ENCODE results near the gene ST6GAL1. TPM values are rescaled to one million over a fixed set of nuclear protein-coding genes. Genes with fewer than 3 reads are reported as not detected.
A peak's percentile ranks its signal among the peaks of the same experiment; 100 is the strongest.

The ST6GAL1 gene
- total RNA-seq (2013; cell fraction: nucleolus; rRNA removed): 750 and 754 TPM in 2 replicates
- total RNA-seq (2014; rRNA removed): 139 and 147 TPM in 2 replicates
- total RNA-seq (2014; rRNA removed; fragmentation: Illumina TruSeq; extraction: Trizol): 158 and 169 TPM in 2 replicates
- 207 and 220 TPM in 2 replicates for total RNA-seq (2021)
- 139 TPM for polyA plus RNA-seq (2011; ENCODE audit: low read depth)
- 190 and 214 TPM in 2 replicates for polyA plus RNA-seq (2011; rRNA removed)
- polyA plus RNA-seq (2011; cell fraction: cytosol; rRNA removed): 169 and 192 TPM in 2 replicates
- polyA plus RNA-seq (2011; cell fraction: nucleus; rRNA removed): 106 and 131 TPM in 2 replicates
- polyA plus RNA-seq (2012): 141 and 183 TPM in 2 replicates
- polyA plus RNA-seq (2014; fragmentation: Illumina TruSeq; extraction: Trizol): 248 and 268 TPM in 2 replicates
- 10 to 100 TPM; 74.2 to 75.0 TPM for polyA plus RNA-seq (2014; fragmentation: Nextera tagmentation; extraction: Ambion mirVana)
- polyA plus RNA-seq (2014; rRNA removed): 163 and 174 TPM in 2 replicates
- polyA plus RNA-seq (2016; fragmentation: Nextera tagmentation; extraction: Ambion mirVana): 100 to 1,000 TPM; 133 to 135 TPM
- 310 and 330 TPM in 2 replicates for polyA minus RNA-seq (2011; rRNA and poly(A)+ RNA removed)
- polyA minus RNA-seq (2011; cell fraction: cytosol; rRNA and poly(A)+ RNA removed): 80.6 and 80.9 TPM in 2 replicates
- polyA minus RNA-seq (2011; cell fraction: nucleus; rRNA and poly(A)+ RNA removed): 116 and 151 TPM in 2 replicates
- percentile 98 among the genes with signal in this experiment for Bru-seq, nascent RNA
- percentile 95 among the genes with signal in this experiment for BruChase-seq, experiment 1, labeled RNA remaining after a 6-hour chase
- BruChase-seq, experiment 2, labeled RNA remaining after a 2-hour chase: percentile 96 among the genes with signal in this experiment
- long read RNA-seq, experiment 1, full-length matches to known transcripts: 5 of 17 reads
- long read RNA-seq, experiment 1, partial matches to known transcripts: 2 of 17 reads
- long read RNA-seq, experiment 1, other reads (novel, unspliced or antisense): 10 of 17 reads
- long read RNA-seq, experiment 2, full-length matches to known transcripts: 4 of 99 reads
- long read RNA-seq, experiment 2, partial matches to known transcripts: 5 of 99 reads
- long read RNA-seq, experiment 2, other reads (novel, unspliced or antisense): 90 of 99 reads

DNA sequence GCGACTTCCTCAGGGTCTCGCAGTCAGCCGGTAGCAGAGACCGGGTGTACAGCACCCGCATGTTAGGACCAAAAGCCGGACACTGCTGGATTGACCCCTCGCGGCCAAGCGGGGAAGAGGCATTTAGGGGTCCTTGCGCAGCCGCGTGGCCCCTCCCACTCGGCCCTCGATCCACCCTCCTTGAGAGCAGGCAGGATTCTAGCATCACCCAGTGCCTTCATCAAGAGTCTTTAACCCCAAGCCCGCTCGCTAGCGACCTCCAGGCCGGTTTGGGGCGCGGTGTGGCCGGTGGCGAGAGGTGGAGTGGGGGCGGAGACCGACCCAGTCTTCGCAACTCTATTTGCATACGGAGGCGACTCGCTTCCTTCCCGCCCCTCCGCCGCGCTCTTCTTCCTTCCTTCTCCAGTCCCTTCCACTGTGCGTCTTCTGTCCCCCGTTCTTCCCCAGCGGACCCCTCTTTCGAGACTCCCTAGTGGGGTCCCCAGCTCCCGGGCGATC is at the start of gene ST6GAL1:
ST6GAL1 (plus strand) TSS at position 384 of the 498 bp plus-strand sequence. CDS start 112,178 bp downstream, outside the sequence.
- intact Hi-C loops (cut with micrococcal nuclease; ENCODE audit: unreplicated experiment): loop anchor here (2.0 to 5.0 kb wide), 5 partner anchors 57 to 137 kb away; no protein-coding TSS in a partner anchor
- FAIRE-seq (peak; percentile 13), DNase-seq (ENCODE audit: low read depth, low spot score) (peak; percentile 27), ATAC-seq (peak; percentile 72)
- Histone ChIP-seq H3K79me2 (ENCODE audit: control insufficient read depth, insufficient read depth, low read length) (peaks cover 45% of the 10 kb centered on the region), H2AFZ (ENCODE audit: control insufficient read depth, low read depth, low read length) (peak within 1 kb of the TSS; percentile 80), H3K36me3 (ENCODE audit: control insufficient read depth in 2 of 2, insufficient read depth in 2 of 2, low read length in 1 of 2) (peaks cover 0 to 5% of the 10 kb centered on the region in 2 experiments; a peak in 2 of 4 replicates), H4K20me1 (ENCODE audit: control insufficient read depth, insufficient read depth) (0 out of 2 replicates have a peak, but pooled peaks cover 4% of the 10 kb centered on the region), H3K4me3 (peak within 1 kb of the TSS; percentile 96), H3K27ac (ENCODE audit: control insufficient read depth, insufficient read depth) (peak within 1 kb of the TSS; percentile 81), H3K4me1 (ENCODE audit: control insufficient read depth, insufficient read depth, low read length) (peaks cover 7% of the 10 kb centered on the region), H3K27me3 (replicated peaks in 1 of 2; ENCODE audit: control insufficient read depth in 2 of 2, insufficient read depth in 2 of 2, low read length in 1 of 2) (no peaks in the 10 kb centered on the region), H3K9me3 (replicated peaks; ENCODE audit: control insufficient read depth, insufficient read depth, low read length) (no peaks in the 10 kb centered on the region), H3K4me2 (ENCODE audit: control insufficient read depth, insufficient read depth) (peak within 1 kb of the TSS; percentile 88), H3K9ac (ENCODE audit: control insufficient read depth, insufficient read depth, low read length) (peak within 1 kb of the TSS; percentile 78)
- in situ Hi-C loops (cut with MboI): no loop called here
- 2% methylated on average over 37 of the region's 38 CpGs for WGBS (ENCODE audit: insufficient coverage, insufficient replicate concordance, low lambda C conversion rate, missing lambda C conversion rate)
- ChIA-PET POLR2A (interaction anchor here (3.3 kb wide), 1 partner anchor 101 kb away, joined by 20 read pairs; no protein-coding TSS in a partner anchor), SMC1A (ENCODE audit: uncharacterized antibody, unreplicated experiment) (interaction anchor here (2.6 to 4.8 kb wide), 6 partner anchors 65 to 102 kb away, joined by 10 to 42 read pairs (median 27); no protein-coding TSS in a partner anchor), RAD21 (ENCODE audit: unreplicated experiment) (interaction anchor here (3.2 to 4.1 kb wide), 2 partner anchors 97 to 135 kb away, joined by 21 to 47 read pairs; no protein-coding TSS in a partner anchor), CTCF (interaction anchor here (0.7 to 1.7 kb wide), 5 partner anchors 9 to 235 kb away, joined by 3 to 4 read pairs (median 3); no protein-coding TSS in a partner anchor)
- BruUV-seq (replicated peaks): no TSS peak
- peak; percentile 9; the same call in 1 of the 2 replicates for TF ChIP-seq MXI1 (IDR thresholded peaks at IDR 0.05; ENCODE audit: low read depth, low read length)
- peak; percentile 48; the same call in 1 of the 2 replicates for TF ChIP-seq SMARCA5 (IDR thresholded peaks at IDR 0.05)
- no peak for TF ChIP-seq RBBP5 (conservative IDR thresholded peaks at IDR 0.05)
- 0 out of 2 replicates have a peak, but pooled peaks have one; percentile 17 for TF ChIP-seq LARP7 (IDR thresholded peaks at IDR 0.05)
- TF ChIP-seq MTA3 (IDR thresholded peaks at IDR 0.05; ENCODE audit: borderline replicate concordance, low read length): no peak
- TF ChIP-seq CTCF (IDR thresholded peaks at IDR 0.05 in 2 of 3, conservative IDR thresholded peaks at IDR 0.05 in 1 of 3; ENCODE audit: control insufficient read depth in 2 of 3, extremely low read depth in 1 of 3, insufficient read depth in 1 of 3, low read depth in 3 of 3, low read length in 3 of 3): peak; percentile 31 to 55 (median 48)
- peak; percentile 13; the same call in 1 of the 2 replicates for TF ChIP-seq CREB1 (IDR thresholded peaks at IDR 0.05; ENCODE audit: low read depth)
- no peak for TF ChIP-seq ZNF622 (IDR thresholded peaks at IDR 0.05)
- no peak for TF ChIP-seq FOXM1 (IDR thresholded peaks at IDR 0.05; ENCODE audit: low read depth, low read length)
- TF ChIP-seq IKZF1 (conservative IDR thresholded peaks at IDR 0.05): peak; percentile 80
- peak; percentile 75; the same call in 1 of the 2 replicates for TF ChIP-seq HDGF (IDR thresholded peaks at IDR 0.05)
- no peak for TF ChIP-seq ZNF274 (IDR thresholded peaks at IDR 0.05; ENCODE audit: insufficient read depth, insufficient read length)
- TF ChIP-seq BCL3 (IDR thresholded peaks at IDR 0.05; ENCODE audit: borderline replicate concordance, insufficient read depth, low read depth, low read length, poor library complexity, severe bottlenecking): no peak
- TF ChIP-seq KLF5 (IDR thresholded peaks at IDR 0.05; ENCODE audit: partially characterized antibody): no peak
- no peak for TF ChIP-seq YBX1 (IDR thresholded peaks at IDR 0.05)
- no peak for TF ChIP-seq SUZ12 (IDR thresholded peaks at IDR 0.05; ENCODE audit: unreplicated experiment)
- TF ChIP-seq NFXL1 (IDR thresholded peaks at IDR 0.05; ENCODE audit: borderline replicate concordance): no peak

Measured in GM12878 (cell line).